Posterior cingulate gyrus (tissue), 11 donors: ENCODE measurements around the gene LRP8.
A peak's percentile ranks its signal among the peaks of the same experiment; 100 is the strongest.

Experiments used
- DNase-seq, 10 donors: peaks; one replicate each; pipeline versions ENCODE4 v3.0.0 to v3.0.0-alpha.2; 2020 to 2021; ENCODE audit warnings: mixed read lengths in 3 of 10
- intact Hi-C: fragments of 100-400 bp; cut with DNase I; formaldehyde crosslinking; loops from one replicate; pipeline ENCODE4 v1.15.1; 2023

LRP8 gene

GRCh38 chr1:53196485-53197290 lies 131.2 kb downstream of the LRP8 start, which contains the start of gene CPT2:
Gene CPT2, plus strand, starts transcription at chr1:53196824. Its CDS starts 120 bp downstream, at chr1:53196944.
- peak; percentile 85 to 99 (median 94) for DNase-seq
- intact Hi-C loops, result loop anchor here (1.0 kb wide), 1 partner anchor 24 kb away; the partner anchor contains the start of gene CZIB

GRCh38 chr1:53196017-53196484 lies 131.8 kb downstream of the LRP8 start:
- intact Hi-C loops, result no loop called here

GRCh38 chr1:53195246-53196016 lies 132.4 kb downstream of the LRP8 start:
- intact Hi-C loops, result no loop called here
- no peak for DNase-seq

More at GRCh38 chr1:53196017-53196484, 131.8 kb downstream of the LRP8 start:
- no peak for DNase-seq
